ENCODE results near the gene PRR3. TPM values are rescaled to one million over a fixed set of nuclear protein-coding genes. Genes with fewer than 3 reads are reported as not detected.
"Not testable (repeated sequence)": the region's sequence is repeated elsewhere in the genome, so short reads cannot be mapped to it uniquely, and the experiment has no call there.

Gene PRR3
- total RNA-seq, 5 donors from 2014 or later (not counting 1 experiment from before 2014, with no cell fraction given), result 12.8 to 22.1 (median 19.7) TPM

DNA sequence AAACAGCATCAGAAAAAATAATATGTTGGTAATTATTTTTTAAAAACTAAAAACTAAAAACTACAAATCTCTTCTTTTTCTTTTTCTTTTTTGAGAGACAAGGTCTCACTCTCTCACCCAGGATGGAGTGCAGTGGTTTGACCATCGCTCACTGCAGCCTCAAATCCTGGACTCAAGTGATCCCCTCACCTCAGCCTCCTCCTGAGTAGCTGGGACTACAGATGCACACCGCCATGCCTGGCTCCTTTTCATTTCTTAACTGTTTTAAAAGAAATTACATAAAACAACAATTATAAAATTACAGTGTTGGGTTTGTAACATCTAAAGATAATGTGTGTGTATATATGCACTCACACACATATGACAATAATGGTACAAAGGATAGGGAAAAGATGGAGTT, 43.6 kb upstream of the PRR3 start:
- ChIA-PET POLR2A (no interaction called here), CTCF (no interaction called here)
- H3K4me1 Mint-ChIP-seq, result peaks cover 68 to 80% (median 72%) of the 10 kb centered on the region in 3 donors
- peaks cover 3% of the 10 kb centered on the region for H3K36me3 Mint-ChIP-seq
- Histone ChIP-seq H3K4me3 (ENCODE audit: control insufficient read depth in 1 of 2, extremely low read depth in 1 of 2, low read length in 1 of 2) (no peak overlapping the region), H3K9me3 (no peaks in the 10 kb centered on the region), H3K36me3 (ENCODE audit: control insufficient read depth in 2 of 2, extremely low read depth in 1 of 2, insufficient read depth in 1 of 2, low read length in 1 of 2) (no peaks in the 10 kb centered on the region), H3K27ac (ENCODE audit: low read length) (no peak overlapping the region), H3K4me1 (ENCODE audit: control insufficient read depth in 1 of 2, extremely low read depth in 1 of 2, insufficient read depth in 2 of 2, low read length in 2 of 2) (peaks cover 57 to 89% of the 10 kb centered on the region in 2 experiments), H3K27me3 (replicated peaks in 1 of 2; ENCODE audit: control insufficient read depth in 2 of 2, extremely low read depth in 1 of 2, insufficient read depth in 2 of 2, low read length in 1 of 2) (no peaks in the 10 kb centered on the region)
- H3K27ac Mint-ChIP-seq, result no peak overlapping the region
- no CpG with 5 or more reads among the region's 2 CpGs for whole genome bisulfite sequencing (ENCODE audit: insufficient coverage)
- H3K9me3 Mint-ChIP-seq, result peaks cover 0 to 3% (median 2%) of the 10 kb centered on the region in 3 donors
- H3K4me3 Mint-ChIP-seq, result no peak overlapping the region
- ATAC-seq (replicated peaks in 1 of 4) (no peak), DNase-seq (no peak)
- no peaks in the 10 kb centered on the region for H3K27me3 Mint-ChIP-seq

DNA sequence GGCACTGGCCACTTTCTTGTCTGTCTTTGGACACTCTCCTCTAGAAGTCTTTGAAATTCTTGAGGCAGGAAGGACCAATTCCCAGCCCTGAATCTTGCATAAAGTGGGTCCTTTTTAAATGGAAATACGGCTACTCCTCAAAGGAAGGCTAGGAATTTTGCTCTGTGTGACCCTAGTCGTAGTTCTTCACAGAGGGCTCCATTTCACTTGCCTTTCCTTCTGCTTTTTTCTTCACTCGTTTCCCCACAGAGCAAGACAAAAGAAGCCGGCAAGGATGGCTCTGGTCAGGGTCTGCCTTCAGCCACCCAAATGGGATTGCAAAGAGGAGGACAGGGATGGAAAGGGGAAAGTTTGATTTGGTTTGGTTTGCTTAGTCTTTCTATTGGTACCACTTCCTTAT, 42.0 kb upstream of the PRR3 start:
- no peaks in the 10 kb centered on the region for H3K9me3 ChIP-seq
- no peaks in the 10 kb centered on the region for H3K27me3 ChIP-seq (replicated peaks in 1 of 2; ENCODE audit: control insufficient read depth in 2 of 2, extremely low read depth in 1 of 2, insufficient read depth in 2 of 2, low read length in 1 of 2)
- Mint-ChIP-seq H3K4me1 (peaks cover 67 to 77% (median 72%) of the 10 kb centered on the region in 3 donors), H3K4me3 (peak overlapping the region; percentile 84 to 89 (median 85)), H3K36me3 (peaks cover 7% of the 10 kb centered on the region), H3K27ac (peak overlapping the region; percentile 98 to 99), H3K27me3 (no peaks in the 10 kb centered on the region), H3K9me3 (peaks cover 0 to 7% (median 5%) of the 10 kb centered on the region in 3 donors)
- WGBS (ENCODE audit: insufficient coverage), result no CpG with 5 or more reads among the region's 4 CpGs
- ChIA-PET CTCF (no interaction called here), POLR2A (interaction anchor here in 1 of 2 donors (1.4 kb wide), 1 partner anchor 24 kb away, joined by 3 read pairs; no protein-coding TSS in a partner anchor)
- H3K4me3 ChIP-seq (ENCODE audit: control insufficient read depth in 1 of 2, extremely low read depth in 1 of 2, low read length in 1 of 2), result peak overlapping the region; percentile 45 to 62
- H3K27ac ChIP-seq (ENCODE audit: low read length), result peak overlapping the region; percentile 93
- no peak for ATAC-seq (replicated peaks in 1 of 4)
- no peak for DNase-seq
- no peaks in the 10 kb centered on the region for H3K36me3 ChIP-seq (ENCODE audit: control insufficient read depth in 2 of 2, extremely low read depth in 1 of 2, insufficient read depth in 1 of 2, low read length in 1 of 2)
- peaks cover 47 to 87% of the 10 kb centered on the region in 2 experiments for H3K4me1 ChIP-seq (ENCODE audit: control insufficient read depth in 1 of 2, extremely low read depth in 1 of 2, insufficient read depth in 2 of 2, low read length in 2 of 2)

DNA sequence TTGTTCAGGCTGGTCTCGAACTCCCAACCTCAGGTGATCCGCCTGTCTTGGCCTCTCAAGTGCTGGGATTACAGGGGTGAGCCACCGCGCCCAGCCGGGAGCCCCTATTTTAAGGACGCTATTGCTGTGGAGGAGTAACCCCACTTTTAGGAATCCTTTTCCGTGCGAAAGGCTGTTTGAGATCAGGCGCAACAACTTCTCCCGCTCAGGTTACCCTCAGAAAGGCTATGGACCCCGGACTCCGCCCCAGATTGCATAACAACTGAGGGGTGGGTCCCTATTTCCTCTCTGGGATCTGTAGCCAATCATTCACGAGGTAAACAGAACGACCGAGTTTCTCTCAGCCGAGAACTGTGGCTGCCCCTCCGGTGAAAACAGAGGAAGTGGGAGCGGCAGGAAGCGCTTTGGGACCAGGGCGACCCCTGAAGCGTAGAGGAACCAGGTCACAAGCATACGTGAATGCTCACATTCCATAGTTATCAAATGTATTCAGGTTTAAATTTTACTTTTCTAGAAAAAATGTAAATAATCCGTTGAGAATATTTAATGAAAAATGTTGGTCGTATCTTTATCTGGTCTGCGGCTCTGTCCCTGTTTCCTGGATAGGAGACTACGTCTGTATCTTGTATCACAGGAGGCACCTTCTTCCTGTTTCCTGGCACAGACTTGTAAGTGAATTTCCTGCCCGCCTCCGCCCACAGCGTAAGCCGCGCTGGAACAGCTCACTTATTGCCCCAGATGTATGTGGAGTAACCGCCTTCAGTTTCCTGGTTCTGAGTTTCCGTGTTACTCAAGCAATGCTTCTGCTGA, 40.9 kb upstream of the PRR3 start:
- Mint-ChIP-seq H3K9me3 (peaks cover 0 to 7% (median 5%) of the 10 kb centered on the region in 3 donors), H3K27me3 (no peaks in the 10 kb centered on the region), H3K4me3 (peak overlapping the region; percentile 84 to 89 (median 85)), H3K4me1 (peaks cover 63 to 73% (median 68%) of the 10 kb centered on the region in 3 donors), H3K27ac (peak overlapping the region; percentile 98 to 99), H3K36me3 (peaks cover 11% of the 10 kb centered on the region)
- Histone ChIP-seq H3K36me3 (ENCODE audit: control insufficient read depth in 2 of 2, extremely low read depth in 1 of 2, insufficient read depth in 1 of 2, low read length in 1 of 2) (no peaks in the 10 kb centered on the region), H3K4me1 (ENCODE audit: control insufficient read depth in 1 of 2, extremely low read depth in 1 of 2, insufficient read depth in 2 of 2, low read length in 2 of 2) (peaks cover 37 to 84% of the 10 kb centered on the region in 2 experiments), H3K9me3 (no peaks in the 10 kb centered on the region), H3K4me3 (ENCODE audit: control insufficient read depth in 1 of 2, extremely low read depth in 1 of 2, low read length in 1 of 2) (peak overlapping the region; percentile 45 to 62), H3K27me3 (replicated peaks in 1 of 2; ENCODE audit: control insufficient read depth in 2 of 2, extremely low read depth in 1 of 2, insufficient read depth in 2 of 2, low read length in 1 of 2) (no peaks in the 10 kb centered on the region), H3K27ac (ENCODE audit: low read length) (peak overlapping the region; percentile 93)
- ChIA-PET CTCF (interaction anchor here (0.6 to 1.6 kb wide), 14 partner anchors 14 to 843 kb away, joined by 3 to 13 read pairs (median 4); no protein-coding TSS in a partner anchor), POLR2A (interaction anchor here (0.6 to 1.0 kb wide), 12 partner anchors 13 to 302 kb away, joined by 3 to 11 read pairs (median 4); no protein-coding TSS in a partner anchor)
- DNase-seq (peak; percentile 73 to 97 (median 90)), ATAC-seq (replicated peaks in 1 of 4) (peak; percentile 86 to 89 (median 88))
- 2% methylated on average over 17 of the region's 33 CpGs for WGBS (ENCODE audit: insufficient coverage)

DNA sequence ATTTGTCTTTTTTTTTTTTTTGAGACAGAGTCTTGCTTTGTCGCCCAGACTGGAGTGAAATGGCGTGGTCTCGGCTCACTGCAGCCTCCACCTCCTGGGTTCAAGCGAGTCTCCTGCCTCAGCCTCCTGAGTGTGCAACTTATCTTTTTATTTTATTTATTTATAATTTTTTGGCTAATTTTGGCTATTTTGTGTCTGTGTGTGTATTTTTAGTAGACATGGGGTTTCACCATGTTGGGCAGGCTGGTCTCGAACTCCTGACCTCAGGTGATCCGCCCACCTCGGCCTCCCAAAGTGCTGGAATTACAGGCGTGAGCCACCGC, 40.4 kb upstream of the PRR3 start:
- Histone ChIP-seq H3K4me1 (ENCODE audit: control insufficient read depth in 1 of 2, extremely low read depth in 1 of 2, insufficient read depth in 2 of 2, low read length in 2 of 2) (peaks cover 31 to 83% of the 10 kb centered on the region in 2 experiments), H3K27ac (ENCODE audit: low read length) (peak overlapping the region; percentile 93), H3K4me3 (ENCODE audit: control insufficient read depth in 1 of 2, extremely low read depth in 1 of 2, low read length in 1 of 2) (peak overlapping the region in 1 of 2 donors; percentile 45)
- ChIA-PET CTCF (interaction anchor here (0.6 to 1.6 kb wide), 13 partner anchors 13 to 842 kb away, joined by 3 to 13 read pairs (median 4); no protein-coding TSS in a partner anchor), POLR2A (interaction anchor here (0.6 to 1.0 kb wide), 11 partner anchors 13 to 302 kb away, joined by 3 to 10 read pairs (median 4); no protein-coding TSS in a partner anchor)
- H3K27me3 ChIP-seq (replicated peaks in 1 of 2; ENCODE audit: control insufficient read depth in 2 of 2, extremely low read depth in 1 of 2, insufficient read depth in 2 of 2, low read length in 1 of 2); H3K9me3 Mint-ChIP-seq; ATAC-seq (replicated peaks in 1 of 4); H3K9me3 ChIP-seq; H3K27me3 Mint-ChIP-seq; H3K36me3 ChIP-seq (ENCODE audit: control insufficient read depth in 2 of 2, extremely low read depth in 1 of 2, insufficient read depth in 1 of 2, low read length in 1 of 2); DNase-seq: not testable (repeated sequence)
- no CpG with 5 or more reads among the region's 9 CpGs for WGBS (ENCODE audit: insufficient coverage)
- H3K4me3 Mint-ChIP-seq, result peak overlapping the region; percentile 84 to 89 (median 85)
- H3K36me3 Mint-ChIP-seq, result peaks cover 12% of the 10 kb centered on the region
- peak overlapping the region; percentile 98 to 99 for H3K27ac Mint-ChIP-seq
- H3K4me1 Mint-ChIP-seq, result peaks cover 61 to 70% (median 67%) of the 10 kb centered on the region in 3 donors

DNA sequence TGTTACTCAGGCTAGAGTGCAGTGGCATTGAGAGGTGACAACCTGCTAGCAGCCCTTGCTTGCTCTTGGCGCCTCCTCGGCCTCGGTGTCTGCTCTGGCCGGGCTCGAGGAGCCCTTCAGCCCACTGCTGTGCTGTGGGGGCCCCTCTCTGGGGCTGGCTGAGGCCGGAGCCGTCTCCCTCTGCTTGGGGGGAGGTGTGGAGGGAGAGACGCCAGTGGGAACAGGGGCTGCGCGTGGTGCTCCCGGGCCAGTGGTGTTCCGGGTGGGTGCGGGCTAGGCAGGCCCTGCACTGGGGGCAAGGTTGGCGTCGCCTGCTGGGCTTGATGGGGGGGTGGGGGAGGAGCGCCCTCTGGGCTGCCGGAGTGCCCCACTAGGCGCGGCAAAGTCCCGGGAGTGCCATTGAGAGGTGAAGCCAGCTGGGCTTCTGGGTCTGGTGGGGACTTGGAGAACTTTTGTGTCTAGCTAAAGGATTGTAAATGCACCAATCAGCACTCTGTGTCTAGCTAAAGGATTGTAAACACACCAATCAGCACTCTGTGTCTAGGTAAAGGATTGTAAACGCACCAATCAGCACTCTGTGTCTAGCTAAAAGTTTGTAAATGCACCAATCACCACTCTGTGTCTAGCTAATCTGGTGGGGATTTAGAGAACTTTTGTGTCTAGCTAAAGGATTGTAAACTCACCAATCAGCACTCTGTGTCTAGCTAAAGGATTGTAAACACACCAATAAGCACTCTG, 39.2 kb upstream of the PRR3 start:
- Mint-ChIP-seq H3K9me3 (peaks cover 2 to 12% (median 7%) of the 10 kb centered on the region in 3 donors), H3K4me1 (peaks cover 60 to 67% (median 60%) of the 10 kb centered on the region in 3 donors), H3K4me3 (peak overlapping the region in 2 of 3 donors; percentile 36 to 89), H3K27ac (peak overlapping the region; percentile 82 to 86), H3K36me3 (peaks cover 18% of the 10 kb centered on the region)
- WGBS (ENCODE audit: insufficient coverage), result 96% methylated on average over 11 of the region's 21 CpGs
- H3K36me3 ChIP-seq (ENCODE audit: control insufficient read depth in 2 of 2, extremely low read depth in 1 of 2, insufficient read depth in 1 of 2, low read length in 1 of 2); H3K4me3 ChIP-seq (ENCODE audit: control insufficient read depth in 1 of 2, extremely low read depth in 1 of 2, low read length in 1 of 2); H3K27me3 Mint-ChIP-seq; POLR2A ChIA-PET; H3K9me3 ChIP-seq; ATAC-seq (replicated peaks in 1 of 4); DNase-seq; H3K27me3 ChIP-seq (replicated peaks in 1 of 2; ENCODE audit: control insufficient read depth in 2 of 2, extremely low read depth in 1 of 2, insufficient read depth in 2 of 2, low read length in 1 of 2): not testable (repeated sequence)
- Histone ChIP-seq H3K4me1 (ENCODE audit: control insufficient read depth in 1 of 2, extremely low read depth in 1 of 2, insufficient read depth in 2 of 2, low read length in 2 of 2) (peaks cover 23 to 71% of the 10 kb centered on the region in 2 experiments), H3K27ac (ENCODE audit: low read length) (peak overlapping the region; percentile 34)
- CTCF ChIA-PET, result interaction anchor here (0.6 to 1.6 kb wide), 6 partner anchors 9 to 81 kb away, joined by 3 to 11 read pairs (median 6); no protein-coding TSS in a partner anchor
